ENCODE data around the gene RHOU.
"Not testable (repeated sequence)": the region's sequence is repeated elsewhere in the genome, so short reads cannot be mapped to it uniquely, and the experiment has no call there.

Gene RHOU

GRCh38 chr1:228763561-228763960, 28.3 kb downstream of the RHOU start:
- no peak for DNase-seq

GRCh38 chr1:228765168-228765946, 30.1 kb downstream of the RHOU start:
- no peak for DNase-seq

- DNase-seq: no peak
Measured at GRCh38 chr1:228766788-228767187, 31.5 kb downstream of the RHOU start.

GRCh38 chr1:228767636-228768354, 32.5 kb downstream of the RHOU start:
- no peak for DNase-seq

GRCh38 chr1:228768355-228769000, 33.2 kb downstream of the RHOU start:
- peak; percentile 13 for DNase-seq

GRCh38 chr1:228770779-228771223, 35.5 kb downstream of the RHOU start:
- no peak for DNase-seq

GRCh38 chr1:228772516-228773212, 37.4 kb downstream of the RHOU start:
- DNase-seq: no peak

GRCh38 chr1:228775946-228776345, 40.7 kb downstream of the RHOU start:
- DNase-seq: not testable (repeated sequence)

- DNase-seq: no peak
Measured at GRCh38 chr1:228776449-228776848, 41.2 kb downstream of the RHOU start.

GRCh38 chr1:228777236-228777635, 42.0 kb downstream of the RHOU start:
- no peak for DNase-seq

GRCh38 chr1:228778026-228778425, 42.7 kb downstream of the RHOU start:
- DNase-seq: no peak

GRCh38 chr1:228778466-228778865, 43.2 kb downstream of the RHOU start:
- no peak for DNase-seq

- DNase-seq: no peak
Measured at GRCh38 chr1:228778961-228779360, 43.7 kb downstream of the RHOU start.

GRCh38 chr1:228781161-228781808, 46.0 kb downstream of the RHOU start:
- DNase-seq: no peak

GRCh38 chr1:228781809-228782661, 46.8 kb downstream of the RHOU start:
- no peak for DNase-seq

- no peak for DNase-seq
Measured at GRCh38 chr1:228782662-228783417, 47.6 kb downstream of the RHOU start.

GRCh38 chr1:228783418-228784040, 48.2 kb downstream of the RHOU start:
- DNase-seq: no peak

GRCh38 chr1:228784181-228784580, 48.9 kb downstream of the RHOU start:
- DNase-seq: no peak

GRCh38 chr1:228785366-228786330, 50.4 kb downstream of the RHOU start:
- DNase-seq: no peak

Measured in OCI-M1 (cell line).